Breast epithelium (tissue), 3 donors: ENCODE results near the gene RNF2.

ENCODE experiments used
- POLR2A ChIP-seq: fragments of 450-650 bp; IDR thresholded peaks from one replicate; pipeline ENCODE4 v1.6.1; 2016; ENCODE audit warnings: antibody characterized with exemption, mild to moderate bottlenecking, moderate library complexity
- TF ChIP-seq, protein P1 (sequence below), 3 donors: fragments of 450-650 bp; IDR thresholded peaks; one replicate each; pipeline ENCODE4 v1.5.1; 2016 to 2017; ENCODE audit warnings: antibody characterized with exemption in 3 of 3, mild to moderate bottlenecking in 3 of 3, moderate library complexity in 3 of 3

DNA sequence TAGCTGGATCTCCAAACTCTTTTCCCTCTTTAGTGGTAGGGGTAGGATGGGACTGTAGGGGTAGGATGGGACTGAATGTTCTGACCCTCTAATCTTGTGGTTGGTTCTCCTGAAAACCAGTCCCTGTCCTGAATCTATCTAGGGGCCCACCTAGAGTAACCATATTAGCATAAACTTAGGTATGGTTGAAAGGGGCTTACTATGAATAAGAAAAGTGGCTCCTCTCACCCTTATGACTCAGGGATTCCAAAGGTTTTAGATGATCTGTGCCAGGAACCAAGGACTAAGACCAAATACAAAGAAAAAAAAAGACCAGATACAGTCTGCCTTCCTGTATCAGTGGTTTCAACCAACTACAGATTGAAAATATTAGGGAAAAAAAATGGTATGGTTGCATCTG, 28.9 kb downstream of the RNF2 start:
- TF ChIP-seq, protein P1, sequence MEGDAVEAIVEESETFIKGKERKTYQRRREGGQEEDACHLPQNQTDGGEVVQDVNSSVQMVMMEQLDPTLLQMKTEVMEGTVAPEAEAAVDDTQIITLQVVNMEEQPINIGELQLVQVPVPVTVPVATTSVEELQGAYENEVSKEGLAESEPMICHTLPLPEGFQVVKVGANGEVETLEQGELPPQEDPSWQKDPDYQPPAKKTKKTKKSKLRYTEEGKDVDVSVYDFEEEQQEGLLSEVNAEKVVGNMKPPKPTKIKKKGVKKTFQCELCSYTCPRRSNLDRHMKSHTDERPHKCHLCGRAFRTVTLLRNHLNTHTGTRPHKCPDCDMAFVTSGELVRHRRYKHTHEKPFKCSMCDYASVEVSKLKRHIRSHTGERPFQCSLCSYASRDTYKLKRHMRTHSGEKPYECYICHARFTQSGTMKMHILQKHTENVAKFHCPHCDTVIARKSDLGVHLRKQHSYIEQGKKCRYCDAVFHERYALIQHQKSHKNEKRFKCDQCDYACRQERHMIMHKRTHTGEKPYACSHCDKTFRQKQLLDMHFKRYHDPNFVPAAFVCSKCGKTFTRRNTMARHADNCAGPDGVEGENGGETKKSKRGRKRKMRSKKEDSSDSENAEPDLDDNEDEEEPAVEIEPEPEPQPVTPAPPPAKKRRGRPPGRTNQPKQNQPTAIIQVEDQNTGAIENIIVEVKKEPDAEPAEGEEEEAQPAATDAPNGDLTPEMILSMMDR (IDR thresholded peaks at IDR 0.05) = no peak
- TF ChIP-seq POLR2A = no peak
